Immature natural killer cell (primary cell): ENCODE measurements around the gene PPP1R9A. TPM values are rescaled to one million over a fixed set of nuclear protein-coding genes. Genes with fewer than 3 reads are reported as not detected.

ENCODE experiments used
- DNase-seq, 3 donors: peaks; one replicate each; pipeline ENCODE4 v3.0.0; 2022; ENCODE audit warnings: mixed read lengths in 1 of 3
- H3K27ac Mint-ChIP-seq, 6 donors: one replicate each; pipeline ENCODE4 v1.8.0; 2020; ENCODE audit warnings: mixed read lengths in 6 of 6, mild to moderate bottlenecking in 5 of 6, inconsistent platforms in 4 of 6, moderate library complexity in 3 of 6
- H3K27me3 Mint-ChIP-seq, 3 donors: one replicate each; pipeline ENCODE4 v1.8.0; 2020 to 2021; ENCODE audit warnings: low read depth in 3 of 3, mild to moderate bottlenecking in 3 of 3, mixed read lengths in 3 of 3, moderate library complexity in 3 of 3, inconsistent platforms in 1 of 3
- H3K36me3 Mint-ChIP-seq, 3 donors: one replicate each; pipeline ENCODE4 v1.8.0; 2020; ENCODE audit warnings: mixed read lengths in 3 of 3, inconsistent platforms in 2 of 3, mild to moderate bottlenecking in 2 of 3
- H3K4me1 Mint-ChIP-seq, 2 donors: one replicate each; pipeline ENCODE4 v1.8.0; 2020; ENCODE audit warnings: inconsistent platforms in 2 of 2, mild to moderate bottlenecking in 2 of 2, mixed read lengths in 2 of 2, moderate library complexity in 1 of 2
- H3K4me3 Mint-ChIP-seq, 5 donors: one replicate each; pipeline ENCODE4 v1.8.0; 2020; ENCODE audit warnings: mild to moderate bottlenecking in 5 of 5, mixed read lengths in 5 of 5, inconsistent platforms in 3 of 5, moderate library complexity in 3 of 5
- H3K9me3 Mint-ChIP-seq, 6 donors: one replicate each; pipeline ENCODE4 v1.8.0; 2020; ENCODE audit warnings: mild to moderate bottlenecking in 6 of 6, mixed read lengths in 6 of 6, inconsistent platforms in 4 of 6, moderate library complexity in 3 of 6
- polyA plus RNA-seq, 3 donors: library from polyadenylated mRNA; unstranded; fragments of 300-500 nt; fragmentation: Illumina TruSeq; gene quantifications; one replicate each; pipeline ENCODE4 v1.2.3, GENCODE V29; 2021

The PPP1R9A gene
- polyA plus RNA-seq, 3 donors from 2014 or later, result 0.92 to 12.2 (median 5.5) TPM

- H3K4me3 Mint-ChIP-seq, result no peak overlapping the region
Measured at GRCh38 chr7:95204618-95205017, 297.2 kb downstream of the PPP1R9A start.

DNA sequence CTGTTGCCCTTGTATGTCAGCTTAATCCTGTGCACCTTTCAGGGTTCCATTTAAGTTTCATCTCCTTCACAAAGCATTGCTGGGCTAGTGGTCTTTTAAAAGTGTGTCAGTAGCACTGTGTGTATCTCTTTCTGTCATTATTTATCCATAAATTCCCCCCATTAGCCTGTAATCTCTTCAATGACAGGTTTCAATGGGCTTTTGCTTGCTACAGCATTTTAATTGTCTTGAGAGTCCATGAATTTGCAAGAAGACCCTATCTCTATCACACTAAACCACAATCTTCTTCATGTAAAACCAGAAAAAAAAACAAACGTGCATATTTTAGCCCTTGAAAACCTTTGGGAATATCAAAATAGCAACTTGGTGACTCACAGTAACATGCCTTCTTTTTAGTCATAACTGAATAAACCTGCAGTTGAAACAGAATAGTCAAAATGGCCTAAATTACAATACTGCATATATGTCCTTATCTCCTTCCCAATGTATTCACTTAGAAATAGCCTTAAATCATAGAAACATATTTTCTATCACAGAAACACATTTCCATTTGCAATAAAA, 298.4 kb downstream of the PPP1R9A start:
- Mint-ChIP-seq H3K4me1 (no peaks in the 10 kb centered on the region), H3K9me3 (no peaks in the 10 kb centered on the region), H3K36me3 (no peaks in the 10 kb centered on the region), H3K4me3 (no peak overlapping the region), H3K27ac (no peak overlapping the region), H3K27me3 (peaks cover 0 to 4% (median 2%) of the 10 kb centered on the region in 3 donors)
- DNase-seq, result no peak

More at GRCh38 chr7:95204618-95205017, 297.2 kb downstream of the PPP1R9A start:
- Mint-ChIP-seq H3K4me1 (peaks cover 2 to 5% of the 10 kb centered on the region in 2 donors), H3K9me3 (no peaks in the 10 kb centered on the region), H3K27ac (peak overlapping the region in 1 of 6 donors; percentile 24), H3K27me3 (peaks cover 0 to 4% (median 2%) of the 10 kb centered on the region in 3 donors), H3K36me3 (no peaks in the 10 kb centered on the region)
- no peak for DNase-seq

DNA sequence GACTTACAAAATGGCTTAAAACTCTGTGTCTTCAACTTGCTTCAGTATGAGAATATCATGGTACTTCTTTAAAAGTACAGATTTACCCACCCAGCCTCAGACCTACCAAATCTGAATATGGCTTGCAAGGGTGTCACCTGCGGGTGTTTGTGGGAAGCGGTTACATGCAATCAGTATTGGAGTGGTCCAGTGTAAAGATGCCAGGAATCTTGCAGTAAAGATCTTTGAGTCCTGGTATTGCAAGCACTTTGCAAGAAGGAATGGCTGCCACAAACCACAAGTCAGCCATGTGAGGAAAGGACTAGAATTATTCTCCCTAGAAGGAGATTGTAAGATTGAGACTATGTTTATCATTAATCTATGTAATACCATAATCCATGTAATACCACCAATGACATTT, 301.9 kb downstream of the PPP1R9A start:
- DNase-seq, result no peak
- H3K27me3 Mint-ChIP-seq, result peaks cover 0 to 4% (median 2%) of the 10 kb centered on the region in 3 donors
- H3K36me3 Mint-ChIP-seq, result no peaks in the 10 kb centered on the region
- H3K27ac Mint-ChIP-seq, result no peak overlapping the region
- no peaks in the 10 kb centered on the region for H3K4me1 Mint-ChIP-seq
- no peaks in the 10 kb centered on the region for H3K9me3 Mint-ChIP-seq
- H3K4me3 Mint-ChIP-seq, result no peak overlapping the region

- Mint-ChIP-seq H3K4me3 (no peak overlapping the region), H3K27ac (no peak overlapping the region), H3K4me1 (no peaks in the 10 kb centered on the region), H3K36me3 (no peaks in the 10 kb centered on the region), H3K27me3 (peaks cover 0 to 4% (median 2%) of the 10 kb centered on the region in 3 donors), H3K9me3 (no peaks in the 10 kb centered on the region)
- DNase-seq, result no peak
Measured at GRCh38 chr7:95209788-95210187, 302.4 kb downstream of the PPP1R9A start.

GRCh38 chr7:95213148-95213547, 305.8 kb downstream of the PPP1R9A start:
- Mint-ChIP-seq H3K9me3 (peaks cover 0 to 7% (median 0%) of the 10 kb centered on the region in 6 donors), H3K36me3 (no peaks in the 10 kb centered on the region), H3K4me3 (no peak overlapping the region), H3K27me3 (no peaks in the 10 kb centered on the region), H3K4me1 (no peaks in the 10 kb centered on the region), H3K27ac (no peak overlapping the region)
- DNase-seq, result no peak

GRCh38 chr7:95213809-95214492, 306.6 kb downstream of the PPP1R9A start:
- H3K4me1 Mint-ChIP-seq, result no peaks in the 10 kb centered on the region
- DNase-seq, result no peak
- H3K9me3 Mint-ChIP-seq, result peaks cover 0 to 8% (median 0%) of the 10 kb centered on the region in 6 donors
- H3K36me3 Mint-ChIP-seq, result no peaks in the 10 kb centered on the region
- H3K27me3 Mint-ChIP-seq, result no peaks in the 10 kb centered on the region
- H3K4me3 Mint-ChIP-seq, result no peak overlapping the region
- H3K27ac Mint-ChIP-seq, result no peak overlapping the region

DNA sequence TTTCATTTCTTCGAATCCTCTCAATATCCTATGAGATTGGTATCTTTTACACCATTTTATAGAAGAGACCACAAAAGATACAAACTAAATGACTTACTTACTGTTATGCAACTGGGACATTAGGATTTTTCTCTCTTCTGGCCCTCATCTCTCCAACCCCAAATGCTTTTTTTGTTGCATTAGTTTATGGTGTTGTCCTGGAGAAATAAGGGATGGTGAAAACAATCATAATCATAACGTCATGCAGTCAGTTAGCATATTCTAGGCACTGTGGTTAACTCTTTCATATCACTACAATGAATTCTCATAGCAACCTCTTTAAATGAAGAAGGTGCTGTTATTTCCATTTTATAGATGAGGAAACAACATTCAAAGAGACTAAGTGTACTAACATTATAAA, 312.3 kb downstream of the PPP1R9A start:
- no peak overlapping the region for H3K27ac Mint-ChIP-seq
- no peaks in the 10 kb centered on the region for H3K36me3 Mint-ChIP-seq
- peaks cover 0 to 8% (median 0%) of the 10 kb centered on the region in 6 donors for H3K9me3 Mint-ChIP-seq
- no peaks in the 10 kb centered on the region for H3K4me1 Mint-ChIP-seq
- no peak for DNase-seq
- no peak overlapping the region for H3K4me3 Mint-ChIP-seq
- no peaks in the 10 kb centered on the region for H3K27me3 Mint-ChIP-seq

DNA sequence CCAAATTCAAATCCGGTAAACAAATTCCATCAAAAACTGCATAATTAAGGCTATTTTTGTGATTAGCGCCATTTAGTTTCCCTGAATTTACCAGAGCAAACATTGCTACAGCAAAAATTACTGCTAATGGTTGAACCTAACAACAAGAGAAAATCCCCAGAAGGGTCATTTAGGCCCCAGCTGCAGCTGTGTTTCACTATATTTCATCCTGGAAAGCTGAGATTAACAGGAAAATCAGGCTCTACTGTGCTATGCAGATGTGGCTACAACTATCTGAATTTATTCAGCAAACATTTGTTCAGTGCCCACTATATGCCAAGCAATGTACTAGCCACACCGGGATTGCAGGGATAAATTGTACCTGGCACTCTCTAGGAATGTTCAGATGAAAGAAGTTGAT, 312.9 kb downstream of the PPP1R9A start:
- no peak for DNase-seq
- no peaks in the 10 kb centered on the region for H3K36me3 Mint-ChIP-seq
- H3K27me3 Mint-ChIP-seq, result no peaks in the 10 kb centered on the region
- H3K9me3 Mint-ChIP-seq, result peaks cover 0 to 8% (median 0%) of the 10 kb centered on the region in 6 donors
- no peak overlapping the region for H3K4me3 Mint-ChIP-seq
- H3K4me1 Mint-ChIP-seq, result no peaks in the 10 kb centered on the region
- no peak overlapping the region for H3K27ac Mint-ChIP-seq

- peaks cover 0 to 2% (median 2%) of the 10 kb centered on the region in 3 donors for H3K27me3 Mint-ChIP-seq
Measured at GRCh38 chr7:95225301-95225700, 317.9 kb downstream of the PPP1R9A start.

DNA sequence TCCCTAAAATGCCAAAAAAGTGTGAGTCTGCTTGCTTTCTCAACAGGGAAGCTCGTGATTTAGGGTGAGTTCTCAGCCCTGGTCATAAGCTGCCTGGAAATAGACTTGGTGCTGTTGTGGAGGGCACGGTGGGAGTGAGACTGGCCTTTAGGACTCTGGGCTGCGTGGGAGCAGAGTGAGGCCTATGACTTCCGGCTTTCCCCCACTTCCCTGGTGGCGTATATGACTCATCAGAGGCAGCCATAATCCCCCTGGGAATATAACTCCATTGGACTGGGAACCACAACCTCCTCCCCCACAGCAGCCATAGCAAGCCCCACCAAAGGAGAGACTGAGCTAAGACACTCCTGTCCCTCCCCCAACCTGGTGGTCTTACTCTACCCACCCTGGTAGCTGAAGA, 321.9 kb downstream of the PPP1R9A start:
- no peaks in the 10 kb centered on the region for H3K4me1 Mint-ChIP-seq
- H3K27ac Mint-ChIP-seq, result no peak overlapping the region
- no peak overlapping the region for H3K4me3 Mint-ChIP-seq
- peaks cover 0 to 13% (median 1%) of the 10 kb centered on the region in 6 donors for H3K9me3 Mint-ChIP-seq
- peaks cover 2 to 5% (median 2%) of the 10 kb centered on the region in 3 donors for H3K27me3 Mint-ChIP-seq
- H3K36me3 Mint-ChIP-seq, result peaks cover 0 to 10% (median 0%) of the 10 kb centered on the region in 3 donors
- DNase-seq, result no peak

More at GRCh38 chr7:95225301-95225700, 317.9 kb downstream of the PPP1R9A start:
- Mint-ChIP-seq H3K4me3 (no peak overlapping the region), H3K9me3 (peaks cover 0 to 4% (median 0%) of the 10 kb centered on the region in 6 donors), H3K27ac (no peak overlapping the region), H3K36me3 (peaks cover 0 to 10% (median 0%) of the 10 kb centered on the region in 3 donors), H3K4me1 (no peaks in the 10 kb centered on the region)
- DNase-seq, result no peak

GRCh38 chr7:95238252-95238943, 331.0 kb downstream of the PPP1R9A start:
- Mint-ChIP-seq H3K27me3 (peaks cover 0 to 5% (median 0%) of the 10 kb centered on the region in 3 donors), H3K9me3 (no peaks in the 10 kb centered on the region), H3K4me3 (peak overlapping the region in 4 of 5 donors; percentile 1 to 55 (median 19)), H3K4me1 (peaks cover 7 to 8% of the 10 kb centered on the region in 2 donors), H3K36me3 (no peaks in the 10 kb centered on the region), H3K27ac (peak overlapping the region in 2 of 6 donors; percentile 27 to 58)
- DNase-seq, result no peak

GRCh38 chr7:95240921-95241320, 333.5 kb downstream of the PPP1R9A start:
- no peak for DNase-seq
- peaks cover 7 to 8% of the 10 kb centered on the region in 2 donors for H3K4me1 Mint-ChIP-seq
- H3K4me3 Mint-ChIP-seq, result no peak overlapping the region
- peaks cover 0 to 2% (median 0%) of the 10 kb centered on the region in 3 donors for H3K27me3 Mint-ChIP-seq
- H3K9me3 Mint-ChIP-seq, result no peaks in the 10 kb centered on the region
- no peaks in the 10 kb centered on the region for H3K36me3 Mint-ChIP-seq
- no peak overlapping the region for H3K27ac Mint-ChIP-seq

DNA sequence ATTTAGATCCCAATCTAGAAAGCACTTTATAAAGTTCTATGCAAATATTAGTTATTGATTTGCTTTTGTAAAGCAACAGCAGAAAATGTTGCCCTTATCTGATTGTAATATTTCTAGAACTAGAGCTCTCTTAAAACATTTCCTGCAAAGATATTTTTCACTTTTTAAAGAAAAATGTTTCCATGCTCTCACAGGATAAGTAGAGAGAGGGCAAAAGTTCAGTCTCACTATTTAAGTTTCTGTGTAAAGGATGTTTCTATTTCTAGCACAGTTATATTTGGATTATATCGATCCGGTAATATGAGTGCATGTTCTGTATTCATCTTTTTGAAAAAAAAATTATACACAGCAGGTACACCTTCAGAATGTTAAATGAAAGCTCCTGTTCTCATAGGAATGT, 334.9 kb downstream of the PPP1R9A start:
- no peak overlapping the region for H3K27ac Mint-ChIP-seq
- no peaks in the 10 kb centered on the region for H3K9me3 Mint-ChIP-seq
- H3K36me3 Mint-ChIP-seq, result no peaks in the 10 kb centered on the region
- DNase-seq, result no peak
- no peaks in the 10 kb centered on the region for H3K27me3 Mint-ChIP-seq
- H3K4me1 Mint-ChIP-seq, result peaks cover 7 to 16% of the 10 kb centered on the region in 2 donors
- H3K4me3 Mint-ChIP-seq, result no peak overlapping the region

DNA sequence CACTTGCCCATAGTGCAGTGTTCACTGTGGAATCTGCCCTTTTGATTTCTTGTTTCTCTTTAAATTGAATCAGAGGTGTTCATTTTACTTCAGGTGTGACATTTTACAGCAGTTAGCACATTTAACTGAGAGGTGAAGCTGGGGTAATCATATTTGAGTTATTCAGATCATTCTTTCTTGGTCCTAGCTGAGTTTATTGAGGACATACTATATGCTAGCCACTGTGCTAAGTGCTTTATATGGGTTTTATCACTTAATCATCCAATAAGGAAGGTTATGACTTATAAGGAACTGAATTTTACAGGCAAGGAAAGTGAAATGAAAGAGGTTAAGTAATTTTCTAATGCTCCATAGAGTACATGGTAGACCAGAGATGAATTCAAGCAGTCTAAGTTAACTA, 337.2 kb downstream of the PPP1R9A start:
- Mint-ChIP-seq H3K4me1 (peaks cover 0 to 8% of the 10 kb centered on the region in 2 donors), H3K27ac (no peak overlapping the region), H3K9me3 (no peaks in the 10 kb centered on the region), H3K36me3 (no peaks in the 10 kb centered on the region), H3K27me3 (peaks cover 0 to 1% (median 0%) of the 10 kb centered on the region in 3 donors), H3K4me3 (no peak overlapping the region)
- no peak for DNase-seq
